HepG2 (cell line): Measurements from ENCODE around the gene MLST8. TPM values are rescaled to one million over a fixed set of nuclear protein-coding genes. Genes with fewer than 3 reads are reported as not detected.

Source experiments
- ATAC-seq: fragments of 200-7000 bp; cut with Tn5 transposase; 3 replicates; pipeline ENCODE4 v1.9.1; 2020; ENCODE audit warnings: mild to moderate bottlenecking, moderate library complexity
- BruUV-seq: library from RNA; stranded (reverse); fragments of 400-500 nt; replicated peaks from 2 replicates; lab custom pipeline; 2021; lab: Mats Ljungman, UMichigan
- CTCF ChIA-PET: fragments of 300-600 bp; formaldehyde crosslinking; extraction: SDS; loops from one replicate; lab custom pipeline; 2021; ENCODE audit warnings: low total read pairs, inconsistent platforms, low intra/inter-chr PET ratio; lab: Yijun Ruan, JAX
- POLR2A ChIA-PET: fragments of 350-600 bp; sonication (Branson Sonifier 250); formaldehyde crosslinking; loops from one replicate; lab custom pipeline; 2020; ENCODE audit warnings: antibody characterized with exemption, inconsistent platforms; lab: Yijun Ruan, JAX
- DNase-seq: peaks from one replicate; pipeline ENCODE4 v3.0.0-alpha.2; 2015; ENCODE audit warnings: low spot score
- FAIRE-seq: peaks from 3 replicates; lab custom pipeline; 2011; peaks lifted over from hg19 to GRCh38; lab: Jason Lieb, UNC
- H2AFZ ChIP-seq: one replicate; pipeline ENCODE4 v1.6.1; 2011; ENCODE audit warnings: low read length, inconsistent platforms
- H3K27ac ChIP-seq: fragments of 300-600 bp; 3 replicates; pipeline ENCODE4 v1.8.0; 2011; ENCODE audit warnings: mixed run types, mild to moderate bottlenecking, mixed read lengths, low read length, inconsistent platforms; ENCODE audit not compliant: insufficient read depth; ENCODE audit errors: extremely low read length
- H3K27me3 ChIP-seq, 2 experiments: fragments of 200-600 bp in 1 of 2; 2 replicates in 1 of 2; 3 replicates in 1 of 2; pipeline versions ENCODE4 v1.6.0 to v1.8.0; 2011; ENCODE audit warnings: low read length in 2 of 2, mild to moderate bottlenecking in 2 of 2, moderate library complexity in 2 of 2, inconsistent platforms in 1 of 2; ENCODE audit not compliant: insufficient read depth in 2 of 2, control insufficient read depth in 1 of 2
- H3K36me3 ChIP-seq, 2 experiments: fragments of 200-600 bp in 1 of 2; replicated peaks in 1 of 2; 2 replicates in 1 of 2; 3 replicates in 1 of 2; pipeline versions ENCODE4 v1.5.1 to v1.8.0; 2011; ENCODE audit warnings: low read length in 2 of 2, inconsistent platforms in 1 of 2; ENCODE audit not compliant: insufficient read depth in 2 of 2, control insufficient read depth in 1 of 2
- H3K4me1 ChIP-seq: 2 replicates; pipeline ENCODE4 v1.5.1; 2012; ENCODE audit warnings: low read length, inconsistent platforms; ENCODE audit not compliant: insufficient read depth
- H3K4me2 ChIP-seq: 2 replicates; pipeline ENCODE4 v1.6.0; 2011; ENCODE audit warnings: low read depth, low read length, inconsistent platforms
- H3K4me3 ChIP-seq, 3 experiments: fragments of 200-600 bp in 1 of 3; sonication (generic), shearing (Covaris generic) in 1 of 3; replicated peaks in 1 of 3; 2 replicates each; pipeline ENCODE4 v1.5.1; 2011 to 2016; ENCODE audit warnings: low read length in 3 of 3, inconsistent platforms in 2 of 3, low read depth in 2 of 3, mild to moderate bottlenecking in 2 of 3, control low read depth in 1 of 3, mixed read lengths in 1 of 3; ENCODE audit not compliant: insufficient read depth in 1 of 3
- H3K79me2 ChIP-seq: one replicate; pipeline ENCODE4 v1.6.1; 2011; ENCODE audit warnings: low read length, inconsistent platforms; ENCODE audit not compliant: insufficient read depth
- H3K9ac ChIP-seq: 2 replicates; pipeline ENCODE4 v1.6.0; 2011; ENCODE audit warnings: mild to moderate bottlenecking, low read depth, low read length, inconsistent platforms; ENCODE audit not compliant: insufficient read depth
- H3K9me3 ChIP-seq: 2 replicates; pipeline ENCODE4 v1.5.1; 2012; ENCODE audit warnings: mild to moderate bottlenecking, low read length
- H4K20me1 ChIP-seq: 2 replicates; pipeline ENCODE4 v1.6.0; 2011; ENCODE audit warnings: inconsistent platforms, mild to moderate bottlenecking, low read length, moderate library complexity; ENCODE audit not compliant: insufficient read depth
- AGO2 ChIP-seq: fragments of 200-400 bp; formaldehyde crosslinking; optimal IDR thresholded peaks from 2 replicates; pipeline ENCODE3; 2017; ENCODE audit warnings: mild to moderate bottlenecking, low read depth, low read length, moderate library complexity
- MAFG ChIP-seq: sonication (generic); formaldehyde crosslinking; IDR thresholded peaks from 2 replicates; pipeline ENCODE4 v1.5.1; 2020; ENCODE audit warnings: mild to moderate bottlenecking, missing genetic modification reagents
- RBFOX2 ChIP-seq: fragments of 200-400 bp; formaldehyde crosslinking; IDR thresholded peaks from 2 replicates; pipeline ENCODE4 v1.6.1; 2017; ENCODE audit warnings: low read depth, mild to moderate bottlenecking, low read length
- ZNF235 ChIP-seq: sonication (generic); formaldehyde crosslinking; IDR thresholded peaks from 2 replicates; pipeline ENCODE4 v1.8.1; 2023; ENCODE audit warnings: mild to moderate bottlenecking, missing genetic modification reagents, borderline replicate concordance
- ZNF253 ChIP-seq: sonication (generic); formaldehyde crosslinking; IDR thresholded peaks from 2 replicates; pipeline ENCODE4 v1.8.0; 2022; ENCODE audit warnings: mild to moderate bottlenecking, missing genetic modification reagents, borderline replicate concordance
- WGBS: methylation state at CpG from one replicate; pipeline ENCODE4 v1.1.6; 2017; ENCODE audit warnings: low lambda C conversion rate; 5-methylcytosine and 5-hydroxymethylcytosine counted together
- in situ Hi-C: cut with HindIII; loops from 2 replicates; pipeline ENCODE4 v1.10.0; 2017; ENCODE audit warnings: low pct_unique_long_range_greater_than_20kb; ENCODE audit not compliant: extremely low pct_ligation_motif_present
- intact Hi-C: fragments of 100-400 bp; cut with micrococcal nuclease; formaldehyde crosslinking; loops from one replicate; pipeline ENCODE4 v1.10.0; 2022; ENCODE audit not compliant: unreplicated experiment
- polyA plus RNA-seq, 8 experiments: library from polyadenylated mRNA; depleted of rRNA in 3 of 8; stranded (reverse) in 7 of 8; unstranded in 1 of 8; fragments of >200 nt; fragmentation: Illumina TruSeq in 4 of 8; extraction: Trizol in 4 of 8; gene quantifications; 2 replicates each; pipeline versions ENCODE4 v1.2.1 to v1.2.3, GENCODE V29; 2011 to 2016; ENCODE audit warnings: low read depth in 4 of 8, missing spikeins in 1 of 8, mixed read lengths in 1 of 8; ENCODE audit not compliant: insufficient read depth in 1 of 8
- total RNA-seq, 5 experiments: library from RNA; depleted of rRNA; stranded (reverse); fragments of >200 nt; fragmentation: Illumina TruSeq; extraction: Trizol; gene quantifications; 2 replicates each; pipeline ENCODE4 v1.2.3, GENCODE V29; 2016; ENCODE audit warnings: low read depth in 1 of 5
- TF ChIP-seq, protein P1 (sequence below): sonication (generic); formaldehyde crosslinking; IDR thresholded peaks from 2 replicates; pipeline ENCODE4 v1.4.0; 2020; ENCODE audit warnings: missing genetic modification reagents
- TF ChIP-seq, protein P2 (sequence below): sonication (generic); formaldehyde crosslinking; IDR thresholded peaks from 2 replicates; pipeline ENCODE4 v1.4.0; 2020; ENCODE audit warnings: mild to moderate bottlenecking, missing genetic modification reagents

The MLST8 gene
- total and polyA plus RNA-seq, 2 of the 13 experiments (the other 11 are each of a cell fraction or from before 2014, with no cell fraction given): 30.8 to 72.7 TPM

DNA sequence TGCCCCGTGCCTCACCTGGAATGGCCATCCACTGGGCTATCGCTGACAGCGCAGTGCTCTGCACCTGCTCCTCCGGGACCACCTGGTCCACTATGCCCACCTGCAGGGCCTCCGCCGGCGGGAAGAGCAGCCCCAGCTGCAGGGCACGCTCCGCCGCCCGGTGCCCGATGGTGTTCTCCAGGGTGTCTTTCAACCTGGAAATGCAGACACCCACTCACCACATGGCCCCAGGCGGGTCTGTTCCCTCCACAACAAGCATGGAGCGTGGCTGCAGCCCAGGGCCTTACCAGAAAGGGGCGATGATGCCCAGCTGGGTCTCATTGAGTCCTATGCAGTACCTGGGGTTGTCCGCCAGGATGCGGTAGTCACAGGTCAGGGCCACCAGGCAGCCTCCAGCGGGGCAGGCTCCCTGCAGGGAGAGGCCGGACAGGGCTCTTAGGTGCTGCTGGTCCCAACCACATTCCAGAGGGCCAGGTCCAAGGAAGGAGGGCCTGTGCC is 37.8 kb downstream of the MLST8 start:
- no peaks in the 10 kb centered on the region for H3K9me3 ChIP-seq
- peaks cover 17% of the 10 kb centered on the region for H3K4me1 ChIP-seq
- no peak overlapping the region for H3K4me2 ChIP-seq
- 0 out of 2 replicates have a peak, but pooled peaks cover 2% of the 10 kb centered on the region for H4K20me1 ChIP-seq
- no TSS peak for BruUV-seq
- H3K36me3 ChIP-seq: peaks cover 25 to 47% of the 10 kb centered on the region in 2 experiments; a peak in 4 of 5 replicates
- intact Hi-C loops (no loop called here), in situ Hi-C loops (no loop called here)
- no peak overlapping the region for H2AFZ ChIP-seq
- H3K27ac ChIP-seq: no peak overlapping the region
- peaks cover under 1% of the 10 kb centered on the region for H3K79me2 ChIP-seq
- 96% methylated on average over 14 of the region's 19 CpGs for WGBS
- DNase-seq (no peak), ATAC-seq (peak; percentile 21), FAIRE-seq (no peak)
- CTCF ChIA-PET: no interaction called here
- TF ChIP-seq, protein P1, sequence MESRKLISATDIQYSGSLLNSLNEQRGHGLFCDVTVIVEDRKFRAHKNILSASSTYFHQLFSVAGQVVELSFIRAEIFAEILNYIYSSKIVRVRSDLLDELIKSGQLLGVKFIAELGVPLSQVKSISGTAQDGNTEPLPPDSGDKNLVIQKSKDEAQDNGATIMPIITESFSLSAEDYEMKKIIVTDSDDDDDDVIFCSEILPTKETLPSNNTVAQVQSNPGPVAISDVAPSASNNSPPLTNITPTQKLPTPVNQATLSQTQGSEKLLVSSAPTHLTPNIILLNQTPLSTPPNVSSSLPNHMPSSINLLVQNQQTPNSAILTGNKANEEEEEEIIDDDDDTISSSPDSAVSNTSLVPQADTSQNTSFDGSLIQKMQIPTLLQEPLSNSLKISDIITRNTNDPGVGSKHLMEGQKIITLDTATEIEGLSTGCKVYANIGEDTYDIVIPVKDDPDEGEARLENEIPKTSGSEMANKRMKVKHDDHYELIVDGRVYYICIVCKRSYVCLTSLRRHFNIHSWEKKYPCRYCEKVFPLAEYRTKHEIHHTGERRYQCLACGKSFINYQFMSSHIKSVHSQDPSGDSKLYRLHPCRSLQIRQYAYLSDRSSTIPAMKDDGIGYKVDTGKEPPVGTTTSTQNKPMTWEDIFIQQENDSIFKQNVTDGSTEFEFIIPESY (CRISPR knock-in tag): 0 out of 2 replicates have a peak, but pooled peaks have one; percentile 49
- TF ChIP-seq AGO2 (peak; percentile 76), RBFOX2 (peak; percentile 40; the same call in 1 of the 2 replicates), ZNF235 (CRISPR knock-in tag) (no peak)
- H3K9ac ChIP-seq: no peak overlapping the region
- H3K4me3 ChIP-seq: no peak overlapping the region
- H3K27me3 ChIP-seq: no peaks in the 10 kb centered on the region
- POLR2A ChIA-PET: interaction anchor here (0.6 kb wide), 1 partner anchor 662 kb away, joined by 3 read pairs; no protein-coding TSS in a partner anchor

DNA sequence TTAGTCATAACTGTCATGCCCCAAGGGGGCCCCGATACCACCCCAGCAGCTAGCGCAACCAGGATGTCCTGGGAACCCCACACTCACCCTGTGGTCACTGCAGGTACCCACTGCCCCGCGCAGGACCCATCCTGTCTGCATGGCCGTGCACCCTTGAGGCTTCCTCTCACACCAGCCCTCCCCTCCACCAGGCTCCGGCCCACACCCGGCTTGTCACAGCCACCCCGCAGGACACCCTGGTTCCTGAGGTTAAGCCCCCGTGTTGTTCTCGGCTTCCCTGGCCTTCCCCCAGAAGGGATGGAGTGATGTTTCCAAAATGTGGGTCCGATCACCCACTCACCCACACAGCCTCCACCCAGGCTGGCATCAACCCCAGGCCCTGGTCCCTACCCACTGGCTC is 38.5 kb downstream of the MLST8 start:
- DNase-seq (no peak), ATAC-seq (no peak), FAIRE-seq (no peak)
- ChIA-PET POLR2A (no interaction called here), CTCF (no interaction called here)
- in situ Hi-C loops (no loop called here), intact Hi-C loops (no loop called here)
- Histone ChIP-seq H3K9ac (no peak overlapping the region), H3K9me3 (no peaks in the 10 kb centered on the region), H4K20me1 (no peaks in the 10 kb centered on the region), H3K79me2 (peaks cover 7% of the 10 kb centered on the region), H3K27ac (no peak overlapping the region), H3K4me1 (peaks cover 10% of the 10 kb centered on the region), H3K4me3 (no peak overlapping the region), H3K27me3 (no peaks in the 10 kb centered on the region), H2AFZ (no peak overlapping the region), H3K36me3 (peaks cover 25 to 47% of the 10 kb centered on the region in 2 experiments; a peak in 4 of 5 replicates), H3K4me2 (no peak overlapping the region)
- BruUV-seq: no TSS peak
- WGBS: 98% methylated on average over 8 of the region's 11 CpGs
- TF ChIP-seq ZNF253: no peak
- TF ChIP-seq MAFG: no peak
- TF ChIP-seq, protein P2, sequence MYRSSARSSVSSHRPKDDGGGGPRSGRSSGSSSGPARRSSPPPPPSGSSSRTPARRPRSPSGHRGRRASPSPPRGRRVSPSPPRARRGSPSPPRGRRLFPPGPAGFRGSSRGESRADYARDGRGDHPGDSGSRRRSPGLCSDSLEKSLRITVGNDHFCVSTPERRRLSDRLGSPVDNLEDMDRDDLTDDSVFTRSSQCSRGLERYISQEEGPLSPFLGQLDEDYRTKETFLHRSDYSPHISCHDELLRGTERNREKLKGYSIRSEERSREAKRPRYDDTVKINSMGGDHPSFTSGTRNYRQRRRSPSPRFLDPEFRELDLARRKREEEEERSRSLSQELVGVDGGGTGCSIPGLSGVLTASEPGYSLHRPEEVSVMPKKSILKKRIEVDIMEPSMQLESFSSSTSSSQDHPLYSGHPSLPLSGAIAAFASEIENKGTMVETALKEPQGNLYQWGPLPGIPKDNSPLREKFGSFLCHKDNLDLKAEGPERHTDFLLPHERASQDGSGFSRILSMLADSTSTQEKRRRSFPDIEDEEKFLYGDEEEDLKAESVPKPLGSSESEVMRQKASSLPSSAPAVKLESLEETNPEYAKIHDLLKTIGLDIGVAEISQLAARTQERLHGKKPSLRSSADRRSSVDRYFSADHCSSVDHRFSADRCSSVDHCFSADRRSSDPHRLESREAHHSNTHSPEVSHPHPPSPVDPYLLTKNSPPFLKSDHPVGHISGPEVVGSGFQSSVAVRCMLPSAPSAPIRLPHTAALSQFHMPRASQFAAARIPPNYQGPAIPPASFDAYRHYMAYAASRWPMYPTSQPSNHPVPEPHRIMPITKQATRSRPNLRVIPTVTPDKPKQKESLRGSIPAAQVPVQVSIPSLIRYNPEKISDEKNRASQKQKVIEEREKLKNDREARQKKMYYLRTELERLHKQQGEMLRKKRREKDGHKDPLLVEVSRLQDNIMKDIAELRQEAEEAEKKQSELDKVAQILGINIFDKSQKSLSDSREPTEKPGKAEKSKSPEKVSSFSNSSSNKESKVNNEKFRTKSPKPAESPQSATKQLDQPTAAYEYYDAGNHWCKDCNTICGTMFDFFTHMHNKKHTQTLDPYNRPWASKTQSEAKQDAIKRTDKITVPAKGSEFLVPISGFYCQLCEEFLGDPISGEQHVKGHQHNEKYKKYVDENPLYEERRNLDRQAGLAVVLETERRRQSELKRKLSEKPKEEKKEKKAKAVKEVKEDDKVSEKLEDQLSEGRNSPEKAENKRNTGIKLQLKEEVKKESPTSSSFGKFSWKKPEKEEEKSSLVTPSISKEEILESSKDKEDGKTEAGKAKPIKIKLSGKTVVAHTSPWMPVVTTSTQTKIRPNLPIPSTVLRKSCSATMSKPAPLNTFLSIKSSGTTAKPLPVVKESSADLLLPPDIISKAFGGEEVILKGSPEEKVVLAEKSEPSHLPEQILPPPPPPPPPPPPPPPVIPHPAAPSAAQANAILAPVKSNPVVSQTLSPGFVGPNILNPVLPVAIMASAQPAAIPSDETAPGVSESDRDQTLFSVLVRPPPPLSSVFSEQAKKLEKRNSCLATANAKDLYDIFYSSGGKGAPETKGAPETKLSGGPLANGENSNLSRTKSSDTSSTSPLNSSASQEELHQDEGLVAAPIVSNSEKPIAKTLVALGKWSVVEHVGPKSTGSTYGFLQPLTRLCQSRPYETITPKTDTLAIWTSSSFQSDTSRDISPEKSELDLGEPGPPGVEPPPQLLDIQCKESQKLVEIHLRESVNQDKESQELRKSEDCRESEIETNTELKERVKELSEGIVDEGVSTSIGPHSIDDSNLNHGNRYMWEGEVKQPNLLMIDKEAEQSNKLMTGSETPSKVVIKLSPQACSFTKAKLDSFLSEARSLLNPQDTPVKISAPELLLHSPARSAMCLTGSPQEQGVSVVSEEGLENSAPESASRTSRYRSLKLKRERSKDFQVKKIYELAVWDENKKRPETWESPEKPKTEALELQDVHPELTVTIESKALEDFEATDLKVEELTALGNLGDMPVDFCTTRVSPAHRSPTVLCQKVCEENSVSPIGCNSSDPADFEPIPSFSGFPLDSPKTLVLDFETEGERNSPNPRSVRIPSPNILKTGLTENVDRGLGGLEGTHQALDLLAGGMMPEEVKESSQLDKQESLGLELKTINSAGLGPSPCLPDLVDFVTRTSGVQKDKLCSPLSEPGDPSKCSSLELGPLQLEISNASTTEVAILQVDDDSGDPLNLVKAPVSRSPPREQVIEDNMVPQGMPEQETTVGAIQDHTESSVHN (CRISPR knock-in tag): no peak
